ENCODE data around the gene LENG8.
"Not testable (repeated sequence)": the region's sequence is repeated elsewhere in the genome, so short reads cannot be mapped to it uniquely, and the experiment has no call there.

The LENG8 gene

GRCh38 chr19:54482889-54483288 lies 33.9 kb downstream of the LENG8 start:
- DNase-seq (ENCODE audit: low spot score): no peak

DNA sequence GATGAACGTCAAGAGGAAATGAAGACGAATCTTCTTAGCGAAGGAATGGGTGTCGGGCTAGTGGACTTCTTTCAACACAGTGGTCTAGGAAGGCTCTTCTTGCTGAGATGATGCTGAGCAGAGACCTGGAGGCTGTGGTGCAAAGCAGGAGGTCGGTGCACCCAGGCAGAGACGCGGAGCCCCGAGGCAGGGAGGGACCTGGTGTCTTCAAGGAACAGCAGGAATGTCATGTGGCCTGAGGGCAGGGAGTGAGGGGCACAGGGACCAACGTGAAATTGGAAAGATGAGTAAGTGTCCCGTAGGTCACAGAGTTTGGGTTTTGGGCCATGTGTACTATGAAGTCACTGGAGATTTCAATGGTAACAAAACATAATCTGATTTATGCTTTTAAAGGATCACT lies 35.5 kb downstream of the LENG8 start:
- no peak for DNase-seq (ENCODE audit: low spot score)

GRCh38 chr19:54485851-54486250 lies 36.9 kb downstream of the LENG8 start:
- DNase-seq (ENCODE audit: low spot score): no peak

DNA sequence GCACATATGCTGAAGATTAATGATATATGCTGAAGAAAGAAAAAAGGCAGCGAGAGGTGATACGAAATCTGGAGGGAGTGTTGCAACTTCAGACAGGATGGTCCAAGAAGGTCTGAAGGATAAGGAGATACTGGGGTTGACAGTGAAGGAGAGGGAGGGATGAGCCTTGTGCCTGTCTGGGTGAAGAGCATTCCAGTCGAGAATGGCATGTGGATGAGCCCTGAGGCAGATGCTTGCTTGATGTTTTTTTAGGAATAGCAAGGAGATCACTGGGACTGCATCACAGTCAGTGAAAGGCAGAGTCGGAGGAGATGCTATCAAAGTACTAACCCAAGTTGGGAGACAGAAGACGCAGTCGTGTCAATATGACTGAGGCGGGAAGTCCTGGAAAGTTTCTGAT lies 40.3 kb downstream of the LENG8 start:
- no peak for DNase-seq (ENCODE audit: low spot score)

DNA sequence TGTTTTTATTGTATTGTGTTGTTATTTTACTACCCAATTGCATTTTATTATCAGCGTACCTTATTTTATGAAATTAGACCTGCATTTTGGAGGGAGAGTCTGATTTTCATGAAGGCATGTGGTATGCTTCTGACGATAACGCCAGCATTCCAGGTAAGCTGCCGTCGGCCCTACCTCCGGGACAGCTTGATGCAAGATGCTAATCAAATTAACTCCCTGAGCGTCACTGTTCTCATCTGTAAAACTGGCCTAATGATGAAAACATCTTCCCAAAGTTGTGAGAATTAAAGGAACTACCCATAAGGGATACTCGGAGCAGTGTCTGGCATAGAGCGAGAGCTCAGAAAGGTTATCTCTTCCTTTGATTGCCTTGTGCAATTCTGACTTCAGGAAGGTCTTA lies 40.8 kb downstream of the LENG8 start:
- DNase-seq (ENCODE audit: low spot score): no peak

GRCh38 chr19:54492568-54492967 lies 43.6 kb downstream of the LENG8 start:
- no peak for DNase-seq (ENCODE audit: low spot score)

DNA sequence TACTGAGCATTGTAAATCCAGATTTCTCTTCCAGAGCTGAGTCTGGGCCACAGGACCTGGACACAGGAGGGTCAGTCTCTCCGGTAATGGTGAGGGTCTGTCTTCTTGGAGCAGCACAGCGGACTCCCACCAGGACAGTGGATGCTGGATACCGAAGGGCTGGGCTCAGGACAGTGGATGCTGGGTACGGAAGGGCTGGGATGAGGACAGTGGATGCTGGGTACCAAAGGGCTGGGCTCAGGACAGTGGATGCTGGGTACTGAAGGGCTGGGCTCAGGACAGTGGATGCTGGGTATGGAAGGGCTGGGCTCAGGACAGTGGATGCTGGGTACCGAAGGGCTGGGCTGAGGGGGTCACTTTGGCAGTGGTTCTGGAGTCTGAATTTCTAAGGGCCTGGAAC lies 44.1 kb downstream of the LENG8 start:
- DNase-seq (ENCODE audit: low spot score): not testable (repeated sequence)

GRCh38 chr19:54493967-54494585 lies 45.1 kb downstream of the LENG8 start:
- no peak for DNase-seq (ENCODE audit: low spot score)

- not testable (repeated sequence) for DNase-seq (ENCODE audit: low spot score)
Measured at GRCh38 chr19:54495284-54495683, 46.3 kb downstream of the LENG8 start.

GRCh38 chr19:54497747-54498450 lies 48.9 kb downstream of the LENG8 start:
- DNase-seq (ENCODE audit: low spot score): not testable (repeated sequence)

DNA sequence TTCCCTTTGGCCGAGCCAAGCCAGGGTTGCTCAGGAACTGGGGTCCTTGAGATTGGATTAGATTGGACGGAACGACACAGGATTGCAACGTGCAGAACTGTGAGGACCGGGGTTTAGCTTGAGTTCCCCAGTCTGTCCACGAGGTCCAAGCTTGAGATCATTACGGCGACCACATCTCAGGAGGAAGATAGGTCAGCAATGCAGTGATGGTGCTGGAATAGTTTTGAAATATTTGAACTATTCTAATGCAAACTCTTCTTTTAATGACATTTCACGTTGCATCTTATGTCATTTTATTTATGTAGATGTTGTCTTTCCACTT lies 49.4 kb downstream of the LENG8 start:
- not testable (repeated sequence) for DNase-seq (ENCODE audit: low spot score)

DNA sequence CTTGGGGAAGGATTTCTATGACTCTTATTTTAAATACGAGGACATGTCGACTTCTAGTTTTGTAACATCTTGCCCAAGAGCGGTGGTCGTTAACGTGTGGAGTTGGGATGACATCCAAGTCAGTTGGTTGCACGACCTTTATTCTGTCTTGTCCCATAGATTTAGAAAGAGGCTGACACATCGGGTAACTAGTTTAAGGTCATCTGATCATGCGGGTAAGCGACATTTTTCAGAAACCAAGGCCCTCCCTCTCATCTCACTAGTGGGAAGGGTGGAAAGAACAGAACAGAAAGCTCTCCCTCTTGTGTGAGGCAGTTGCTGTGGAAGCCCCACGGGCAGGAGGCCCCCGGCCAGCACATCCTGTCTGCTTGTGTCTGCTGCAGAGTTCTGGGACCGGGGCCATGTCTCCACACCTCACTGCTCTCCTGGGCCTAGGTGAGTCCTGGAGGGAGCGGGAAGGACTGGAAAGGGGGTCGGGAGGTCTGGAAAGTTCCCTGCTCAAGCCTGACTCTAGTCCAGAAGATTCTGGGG lies 53.6 kb downstream of the LENG8 start, which contains the start of gene LAIR2:
TSS of gene LAIR2 (plus strand) at position 314 of the 531 bp plus-strand sequence. CDS start at position 402, 88 bp downstream.
- no peak for DNase-seq (ENCODE audit: low spot score)

- DNase-seq (ENCODE audit: low spot score): not testable (repeated sequence)
Measured at GRCh38 chr19:54505542-54505941, 56.5 kb downstream of the LENG8 start.

- DNase-seq (ENCODE audit: low spot score): no peak
Measured at GRCh38 chr19:54506079-54506478, 57.1 kb downstream of the LENG8 start.

DNA sequence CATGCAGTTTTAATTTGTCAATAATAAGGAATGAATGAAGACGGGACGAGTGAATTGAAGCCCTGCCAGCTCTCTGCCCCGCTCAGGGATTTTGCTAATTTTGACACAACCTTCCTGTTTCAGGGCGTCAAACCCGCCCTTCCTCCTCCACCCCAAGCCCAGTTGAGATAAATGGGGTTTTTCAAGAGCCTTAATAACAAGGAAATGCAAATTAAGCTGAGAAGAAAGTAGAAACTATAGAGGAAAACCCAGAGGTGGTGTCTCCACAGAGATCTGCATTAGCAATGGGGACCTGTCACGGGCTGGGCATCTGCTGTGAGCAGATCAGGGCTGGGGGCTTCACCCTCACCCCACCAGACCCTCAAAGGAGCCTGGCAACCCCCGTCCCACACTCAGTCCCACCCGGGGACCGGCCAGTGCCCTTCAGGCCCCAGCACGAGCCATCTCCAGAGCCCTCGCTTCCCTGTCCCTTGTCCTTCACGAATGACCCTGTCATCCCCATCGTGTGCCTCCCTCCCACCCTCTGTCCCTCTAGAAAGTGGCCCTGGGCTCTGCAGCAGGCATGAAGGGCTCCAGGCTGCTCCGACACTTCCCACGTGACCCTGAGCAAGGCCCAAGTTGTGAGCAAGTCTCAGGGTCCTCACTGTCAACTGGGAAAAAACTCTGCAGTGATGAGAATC lies 58.2 kb downstream of the LENG8 start:
- DNase-seq (ENCODE audit: low spot score): not testable (repeated sequence)

DNA sequence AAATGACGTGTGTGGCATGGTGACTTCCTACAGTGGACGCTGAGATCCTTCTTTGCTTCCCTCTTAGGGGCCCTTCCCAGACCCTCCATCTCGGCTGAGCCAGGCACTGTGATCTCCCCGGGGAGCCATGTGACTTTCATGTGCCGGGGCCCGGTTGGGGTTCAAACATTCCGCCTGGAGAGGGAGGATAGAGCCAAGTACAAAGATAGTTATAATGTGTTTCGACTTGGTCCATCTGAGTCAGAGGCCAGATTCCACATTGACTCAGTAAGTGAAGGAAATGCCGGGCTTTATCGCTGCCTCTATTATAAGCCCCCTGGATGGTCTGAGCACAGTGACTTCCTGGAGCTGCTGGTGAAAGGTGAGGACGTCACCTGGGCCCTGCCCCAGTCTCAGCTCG lies 58.8 kb downstream of the LENG8 start:
- DNase-seq (ENCODE audit: low spot score): no peak

- DNase-seq (ENCODE audit: low spot score): not testable (repeated sequence)
Measured at GRCh38 chr19:54508487-54508886, 59.5 kb downstream of the LENG8 start.

DNA sequence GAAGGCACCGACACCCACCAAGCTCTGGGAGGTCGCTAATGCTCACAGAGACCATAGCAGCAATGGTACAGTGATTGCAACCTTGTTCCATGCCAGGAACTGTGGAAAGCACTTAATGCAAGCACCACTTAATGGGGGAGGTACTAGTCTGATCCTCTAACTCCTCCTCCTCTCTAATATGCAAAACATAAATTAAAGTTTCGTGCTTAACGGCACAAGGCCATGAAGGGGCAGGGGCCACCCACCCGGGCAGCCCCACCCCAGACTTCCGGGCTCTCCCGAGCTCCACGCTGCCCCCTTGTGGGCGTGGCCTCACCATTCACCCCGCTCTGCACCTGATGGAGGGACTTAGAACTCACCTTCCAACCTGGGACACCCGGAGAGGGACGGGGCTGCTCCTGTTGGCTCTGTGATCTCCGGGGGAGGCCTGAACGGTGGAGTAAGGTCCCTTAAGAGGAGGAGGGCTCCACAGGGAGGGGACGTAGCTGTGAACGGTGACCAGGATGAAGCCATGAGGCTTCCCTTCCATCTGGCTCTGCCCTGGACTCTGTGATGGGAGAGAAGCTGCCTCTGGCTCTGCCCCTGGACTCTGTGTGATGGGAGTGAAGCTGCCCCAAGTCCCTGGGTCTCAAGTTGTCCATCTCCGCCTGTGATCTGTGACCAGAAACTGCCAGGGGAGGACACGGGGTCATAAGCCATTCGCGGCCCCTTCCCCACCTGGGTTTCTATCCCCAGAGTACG lies 60.4 kb downstream of the LENG8 start:
- DNase-seq (ENCODE audit: low spot score): not testable (repeated sequence)

All from putamen (tissue), 1 donor.